Measurements from ENCODE around the gene MRFAP1.
"Not testable (repeated sequence)": the region's sequence is repeated elsewhere in the genome, so short reads cannot be mapped to it uniquely, and the experiment has no call there.

Gene MRFAP1

DNA sequence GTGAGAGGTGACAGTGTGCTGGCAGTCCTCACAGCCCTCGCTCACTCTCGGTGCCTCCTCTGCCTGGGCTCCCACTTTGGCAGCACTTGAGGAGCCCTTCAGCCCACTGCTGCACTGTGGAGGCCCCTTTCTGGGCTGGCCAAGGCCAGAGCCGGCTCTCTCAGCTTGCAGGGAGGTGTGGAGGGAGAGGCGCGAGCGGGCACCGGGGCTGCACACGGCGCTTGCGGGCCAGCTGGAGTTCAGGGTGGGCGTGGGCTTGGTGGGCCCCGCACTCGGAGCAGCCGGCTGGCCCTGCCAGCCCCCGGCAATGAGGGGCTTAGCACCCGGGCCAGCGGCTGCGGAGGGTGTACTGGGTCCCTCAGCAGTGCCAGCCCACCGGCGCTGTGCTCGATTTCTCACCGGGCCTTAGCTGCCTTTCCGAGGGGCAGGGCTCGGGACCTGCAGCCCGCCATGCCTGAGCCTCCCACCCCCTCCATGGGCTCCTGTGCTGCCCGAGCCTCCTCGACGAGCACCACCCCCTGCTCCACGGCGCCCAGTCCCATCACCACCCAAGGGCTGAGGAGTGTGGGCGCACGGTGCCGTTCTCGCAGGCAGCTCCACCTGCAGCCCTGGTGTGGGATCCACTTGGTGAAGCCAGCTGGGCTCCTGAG lies 32.2 kb downstream of the MRFAP1 start:
- DNase-seq: not testable (repeated sequence)

DNA sequence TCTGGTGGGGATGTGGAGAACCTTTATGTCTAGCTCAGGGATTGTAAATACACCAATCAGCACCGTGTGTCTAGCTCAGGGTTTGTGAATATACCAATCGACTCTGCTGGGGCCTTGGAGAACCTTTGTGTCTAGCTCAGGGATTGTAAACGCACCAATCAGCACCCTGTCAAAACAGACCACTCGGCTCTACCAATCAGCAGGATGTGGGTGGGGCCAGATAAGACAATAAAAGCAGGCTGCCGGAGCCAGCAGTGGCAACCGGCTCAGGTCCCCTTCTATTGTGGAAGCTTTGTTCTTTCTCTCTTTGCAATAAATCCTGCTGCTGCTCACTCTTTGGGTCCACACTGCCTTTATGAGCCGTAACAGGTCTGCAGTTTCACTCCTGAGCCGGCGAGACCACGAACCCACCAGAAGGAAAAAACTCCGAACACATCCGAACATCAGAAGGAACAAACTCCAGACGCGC lies 32.7 kb downstream of the MRFAP1 start:
- peak; percentile 51 for DNase-seq

DNA sequence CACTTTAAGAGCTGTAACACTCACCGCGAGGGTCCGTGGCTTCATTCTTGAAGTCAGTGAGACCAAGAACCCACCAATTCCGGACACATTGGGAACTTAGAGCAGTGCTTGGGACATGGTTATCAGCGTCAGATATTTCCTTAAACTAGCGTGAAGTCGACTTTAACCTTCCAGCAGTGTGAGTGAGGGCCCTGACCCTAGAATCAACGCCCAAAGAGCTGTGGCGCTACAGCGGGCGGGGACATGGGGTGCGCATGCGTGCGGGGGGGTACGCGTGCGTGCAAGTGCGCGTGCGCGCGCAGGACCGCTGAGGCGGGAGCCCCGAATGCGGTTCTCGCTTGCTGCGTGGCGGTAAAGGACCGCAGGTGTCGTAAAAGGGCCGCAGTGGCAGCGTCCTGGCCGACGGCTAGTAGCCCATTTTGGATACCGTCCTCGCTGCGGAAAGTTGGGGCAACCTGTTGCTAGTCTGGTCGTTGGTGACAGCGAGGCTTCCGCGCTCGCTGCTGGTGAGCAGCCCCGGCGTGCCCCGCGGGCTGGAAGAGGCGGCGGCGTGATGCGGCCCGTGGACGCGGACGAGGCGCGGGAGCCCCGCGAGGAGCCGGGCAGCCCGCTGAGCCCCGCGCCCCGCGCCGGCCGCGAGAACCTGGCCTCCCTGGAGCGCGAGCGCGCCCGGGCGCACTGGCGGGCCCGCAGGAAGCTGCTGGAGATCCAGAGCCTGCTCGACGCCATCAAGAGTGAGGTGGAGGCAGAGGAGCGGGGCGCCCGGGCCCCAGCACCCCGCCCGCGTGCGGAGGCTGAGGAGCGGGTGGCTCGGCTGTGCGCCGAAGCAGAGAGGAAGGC lies 33.4 kb downstream of the MRFAP1 start:
- peak; percentile 95 for DNase-seq

DNA sequence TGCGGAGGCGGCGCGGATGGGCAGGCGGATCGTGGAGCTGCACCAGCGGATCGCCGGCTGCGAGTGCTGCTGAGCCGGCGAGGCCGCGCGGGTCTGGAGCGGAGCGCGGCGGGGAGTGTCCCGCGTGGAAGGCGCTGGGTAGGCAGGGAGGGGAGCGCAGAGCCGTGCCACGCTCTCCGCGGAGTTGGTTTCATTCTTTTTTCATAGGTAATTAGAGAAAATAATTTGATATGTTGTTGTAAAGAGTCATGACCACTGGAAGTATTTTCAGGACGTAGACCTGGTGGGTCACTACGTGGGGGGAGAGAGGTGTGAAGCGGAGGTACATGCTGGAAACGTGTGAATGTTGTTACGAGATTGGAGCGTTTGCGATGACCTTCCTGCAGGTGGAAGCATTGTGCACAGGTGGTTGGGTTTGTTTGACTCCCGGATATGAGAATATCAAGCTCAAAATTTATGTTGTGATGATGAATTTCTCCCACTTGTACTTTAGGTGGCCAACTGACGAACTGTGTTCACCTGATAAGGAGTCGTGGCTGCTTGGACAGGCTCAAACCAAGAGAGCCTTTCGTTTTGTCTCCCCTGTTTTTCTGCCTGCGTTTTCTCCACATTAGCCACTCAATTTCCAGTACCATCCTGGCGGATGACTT lies 34.1 kb downstream of the MRFAP1 start:
- peak; percentile 83 for DNase-seq

DNA sequence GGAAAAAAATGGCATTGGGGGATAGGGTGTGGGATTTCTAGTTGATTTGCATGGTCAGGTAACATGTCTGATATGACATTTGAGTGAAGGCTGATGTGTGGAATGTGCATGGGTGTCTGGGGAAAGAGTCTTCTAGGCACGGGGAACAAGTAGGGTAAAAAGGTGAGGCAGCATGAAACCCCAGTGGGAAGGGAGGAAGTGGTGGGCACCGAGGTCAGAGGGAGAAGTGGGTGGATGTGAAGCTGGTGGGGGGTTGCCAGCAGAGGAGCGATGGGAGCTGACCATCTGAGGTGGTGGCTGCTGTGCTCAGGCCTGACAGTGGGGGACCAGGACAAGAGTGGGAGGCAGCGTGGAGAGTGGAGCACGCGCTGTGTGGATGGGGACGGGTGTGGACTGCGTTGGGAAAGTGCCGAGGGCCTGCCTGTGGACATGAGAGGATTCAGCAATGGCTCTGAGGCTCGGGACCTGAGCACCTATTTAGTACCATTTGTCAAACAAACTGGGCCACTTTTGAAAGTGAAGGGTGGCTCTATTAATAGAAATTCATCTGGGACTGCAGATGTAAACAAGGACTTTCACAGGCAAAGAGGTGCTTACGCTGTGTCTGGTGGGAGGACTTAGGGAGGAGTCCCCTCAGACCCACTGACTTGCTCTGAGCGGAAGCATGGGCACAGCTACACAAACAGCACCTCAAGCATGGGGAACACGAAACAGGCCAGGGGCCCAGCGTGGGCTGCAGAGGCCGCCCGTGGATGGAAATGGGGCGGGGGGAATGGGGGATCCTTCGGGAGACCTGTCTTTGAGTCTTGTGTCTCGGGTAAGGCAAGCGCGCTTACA lies 36.5 kb downstream of the MRFAP1 start:
- DNase-seq: no peak

DNA sequence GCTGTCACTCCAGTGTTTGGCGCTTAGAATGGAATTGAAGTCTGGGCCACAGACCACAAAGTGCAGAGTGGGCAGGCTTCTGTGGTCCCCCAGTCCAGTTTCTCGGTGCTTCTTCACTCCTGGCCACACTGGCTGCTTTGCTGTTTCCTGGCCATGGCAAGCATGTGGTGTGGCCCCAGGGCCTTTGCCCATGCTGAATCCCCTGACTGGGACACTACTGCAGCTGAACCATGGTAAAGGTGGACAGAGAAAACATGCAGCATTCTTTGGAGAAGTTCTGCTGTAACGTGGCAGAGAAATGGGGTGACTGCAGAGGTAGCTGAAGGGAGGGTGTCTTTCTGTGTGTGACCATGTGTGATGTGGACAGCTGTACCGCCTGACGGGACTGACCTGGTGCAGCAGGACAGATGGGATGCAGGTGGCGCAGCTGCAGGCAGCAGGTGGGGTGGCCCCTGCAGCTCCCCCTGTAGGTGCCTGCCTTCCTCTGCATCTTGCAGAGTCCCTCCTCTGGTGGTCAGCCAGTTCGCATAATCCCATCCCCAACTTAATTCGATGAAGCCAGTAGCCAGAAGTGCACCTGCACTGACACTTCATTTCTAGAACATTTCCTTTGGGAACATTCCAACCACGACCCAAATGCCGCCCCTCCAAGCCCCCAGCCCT lies 40.0 kb downstream of the MRFAP1 start:
- no peak for DNase-seq

DNA sequence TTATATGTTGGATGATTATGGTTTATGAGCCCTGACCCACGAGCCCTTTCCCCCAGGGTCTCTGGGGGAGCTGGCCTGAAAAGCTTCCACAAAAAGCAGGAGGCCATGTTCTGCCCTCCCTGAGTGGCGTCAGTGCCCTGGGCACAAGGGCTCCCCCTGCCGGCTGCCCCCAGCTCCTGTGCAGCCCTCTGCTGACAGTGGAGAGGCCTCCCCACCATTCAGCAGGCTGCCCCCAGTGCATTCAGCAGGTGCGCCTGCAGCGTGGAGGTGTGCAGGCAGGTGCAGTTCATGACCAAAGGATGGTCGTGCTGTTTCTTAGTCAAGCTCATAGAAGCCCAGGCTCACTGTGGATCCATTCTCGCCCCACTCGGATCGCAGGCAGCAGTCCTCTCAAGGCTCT lies 40.7 kb downstream of the MRFAP1 start:
- DNase-seq: no peak

DNA sequence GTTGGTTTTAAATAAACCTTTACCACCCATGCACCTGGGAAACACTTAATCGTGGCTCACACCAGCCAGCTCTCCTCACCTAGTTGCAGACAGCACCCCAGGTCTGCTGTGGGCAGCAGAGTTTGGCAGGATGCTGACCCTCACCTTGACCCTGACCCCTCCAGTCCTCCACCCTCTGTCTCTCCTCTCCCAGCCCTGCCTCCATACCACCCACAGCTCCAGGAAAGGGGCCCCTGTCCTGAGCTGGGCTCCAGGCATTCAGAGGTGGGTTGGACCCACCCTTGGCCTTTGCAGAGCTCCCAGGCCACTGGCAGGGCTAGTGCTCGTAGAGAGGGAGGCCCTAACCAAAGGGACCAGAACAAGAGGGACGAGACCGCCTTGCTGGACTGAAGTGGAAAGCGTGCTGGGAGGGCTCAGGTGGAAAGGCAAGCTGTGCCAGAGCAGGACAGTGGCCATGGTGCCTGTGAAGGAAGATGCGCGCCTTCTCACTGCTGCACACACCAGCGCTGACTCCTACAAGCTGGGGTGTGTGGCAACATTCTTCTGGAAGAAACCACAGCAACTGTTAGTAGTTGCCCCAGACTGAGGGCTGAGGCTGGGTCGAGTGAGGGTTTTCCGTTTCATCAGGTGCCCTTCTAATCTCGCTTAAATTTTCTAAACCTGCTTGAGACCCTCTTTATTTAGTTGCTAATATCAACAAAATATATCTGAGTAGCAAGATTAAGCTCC lies 42.5 kb downstream of the MRFAP1 start:
- no peak for DNase-seq

DNA sequence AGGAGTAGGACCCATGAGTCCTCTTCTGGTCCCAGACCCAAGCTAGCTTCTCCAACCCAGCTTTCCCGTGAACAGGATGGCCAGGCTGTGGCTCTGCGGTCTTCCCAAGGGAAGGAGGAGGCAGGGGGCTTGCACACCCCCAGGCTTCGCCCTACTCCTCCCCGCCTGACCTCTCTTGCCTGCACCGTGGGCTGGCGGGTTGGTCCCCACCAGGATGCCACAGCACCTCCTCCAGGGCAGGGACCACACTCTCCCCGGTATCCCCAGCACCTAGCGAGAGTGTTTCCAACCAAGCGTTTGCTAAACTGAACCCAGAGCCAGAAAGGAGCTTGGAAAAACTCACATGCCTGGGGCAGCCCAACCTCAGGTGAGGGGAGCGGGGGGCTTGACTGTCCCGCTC lies 44.2 kb downstream of the MRFAP1 start:
- DNase-seq: no peak

DNA sequence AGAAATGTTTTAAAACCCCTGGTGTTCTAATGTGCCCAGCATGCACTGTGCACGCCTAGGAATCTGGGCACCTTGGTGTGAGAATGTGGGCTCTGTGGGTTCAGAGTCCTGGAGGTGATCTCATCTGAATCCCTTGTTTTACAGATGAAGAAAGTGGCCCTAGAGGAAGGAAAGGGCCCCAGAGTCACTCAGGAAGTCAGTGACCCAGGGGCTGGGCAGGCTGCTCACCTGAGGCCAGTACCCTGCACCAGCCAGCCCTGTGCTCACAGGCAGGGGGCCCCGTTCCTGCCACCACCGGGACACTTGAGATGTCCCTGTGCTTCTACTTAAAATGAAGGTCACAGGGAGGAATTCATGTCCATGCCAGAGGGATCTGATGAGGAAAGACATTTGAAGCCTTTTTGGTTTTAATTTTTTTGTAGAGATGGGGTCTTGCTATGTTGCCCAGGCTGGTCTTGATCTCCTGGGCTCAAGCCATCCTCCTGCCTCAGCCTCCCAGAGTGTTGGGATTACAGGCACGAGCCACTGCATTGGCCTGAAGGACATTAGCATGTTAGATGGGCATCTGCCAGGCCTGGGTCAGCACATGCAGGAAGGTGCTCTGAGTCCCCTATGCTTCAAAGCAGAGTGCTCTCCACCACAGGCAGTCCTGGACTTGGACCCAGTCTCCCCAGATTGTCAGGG lies 45.8 kb downstream of the MRFAP1 start:
- DNase-seq: no peak

DNA sequence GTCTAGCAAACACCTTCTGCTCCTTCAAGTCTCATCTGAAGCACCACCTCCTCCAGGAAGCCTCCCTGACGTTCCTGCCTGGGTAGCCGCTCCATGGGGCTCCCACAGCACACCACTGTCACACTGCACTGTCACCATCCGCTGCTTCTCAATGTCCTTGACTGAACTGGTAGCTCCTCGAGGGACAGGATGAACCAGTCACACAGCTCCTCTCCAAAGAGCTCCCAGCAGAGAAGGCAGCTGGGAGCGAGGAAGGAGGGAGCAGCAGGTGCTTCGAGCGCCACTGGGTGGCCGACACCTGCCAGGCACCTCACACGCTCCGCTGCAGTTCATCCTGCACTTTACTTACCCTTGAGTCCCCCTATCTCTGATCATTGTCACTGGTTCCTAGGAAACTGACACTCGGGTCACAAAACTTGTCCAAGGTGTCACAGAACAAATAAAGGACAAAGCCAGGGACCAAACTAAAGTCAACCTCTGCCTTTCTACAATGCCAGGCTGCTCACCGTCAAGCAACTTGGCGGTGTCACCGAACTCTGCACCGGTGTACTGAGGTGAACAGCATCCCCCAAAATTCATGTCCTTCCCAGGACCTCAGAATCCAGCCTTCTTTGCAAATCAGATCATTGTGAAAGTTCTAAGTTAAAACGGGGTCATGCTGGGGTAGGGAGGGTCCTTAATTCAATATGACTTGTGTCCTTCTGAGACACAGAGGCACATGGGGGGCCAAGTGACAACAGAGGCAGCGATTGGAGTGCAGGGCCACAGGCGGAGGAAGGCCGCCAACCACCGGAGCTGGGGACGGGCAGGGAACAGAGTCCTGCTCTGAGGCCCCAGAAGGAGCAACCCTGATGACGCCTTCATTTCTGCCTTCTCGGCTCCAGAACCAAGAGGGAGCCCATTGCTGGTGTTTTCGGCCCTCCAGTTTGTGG lies 47.7 kb downstream of the MRFAP1 start:
- no peak for DNase-seq

DNA sequence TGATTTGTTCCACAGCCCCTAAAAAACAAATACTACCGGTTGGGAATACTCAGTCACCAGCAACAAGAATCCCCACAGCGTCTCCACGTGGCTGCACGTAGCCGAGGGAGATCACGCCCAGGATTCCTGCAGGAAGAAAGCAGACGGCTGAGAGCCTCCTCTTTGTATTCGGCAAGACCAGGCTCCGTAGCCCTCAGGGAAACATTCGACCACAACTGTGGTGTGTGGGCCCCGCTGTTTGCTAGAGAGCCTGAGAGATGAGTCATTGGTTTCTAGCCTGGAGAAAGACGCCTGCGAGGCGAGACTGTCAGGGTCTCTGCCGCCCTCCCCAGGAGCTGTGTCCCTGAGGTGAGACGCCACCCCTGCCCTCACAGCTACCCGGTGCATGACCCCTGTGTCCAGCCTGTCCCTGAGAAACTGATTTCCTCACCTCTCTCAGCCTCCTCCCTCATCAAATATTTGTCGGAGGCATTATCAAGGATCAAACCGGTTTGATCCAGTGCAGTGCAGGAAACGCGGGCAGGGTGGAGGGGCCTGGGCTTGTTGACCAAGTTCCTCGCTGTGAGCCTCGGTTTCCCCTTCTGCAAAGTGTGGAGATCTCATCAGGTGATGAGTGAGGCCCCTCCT lies 48.5 kb downstream of the MRFAP1 start:
- DNase-seq: peak; percentile 57

DNA sequence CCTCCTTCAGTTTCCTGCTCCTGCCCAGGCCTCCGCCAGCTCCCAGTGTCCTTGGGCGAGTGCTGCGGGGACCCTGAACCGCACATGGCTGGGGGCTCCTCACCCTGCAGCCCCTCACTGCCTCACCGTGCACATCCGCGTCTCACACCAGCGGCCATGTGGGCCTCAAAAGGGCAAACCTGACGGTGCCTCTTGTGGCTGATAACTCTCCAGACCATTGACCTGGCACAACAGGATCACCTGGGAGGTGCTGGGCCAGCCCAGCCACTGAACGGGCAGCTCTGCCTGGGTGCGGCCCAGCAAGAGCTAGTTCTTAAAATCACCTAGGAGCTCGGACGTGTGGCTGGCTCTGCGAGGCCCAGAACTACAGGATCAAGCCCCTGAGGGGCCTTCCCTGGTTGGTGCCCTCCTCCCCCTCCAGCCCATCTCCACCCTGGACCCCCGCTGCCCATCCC lies 49.0 kb downstream of the MRFAP1 start:
- no peak for DNase-seq
